Naive thymus-derived CD4-positive, alpha-beta T cell (primary cell): ENCODE data around the gene MID1. TPM values are rescaled to one million over a fixed set of nuclear protein-coding genes. Genes with fewer than 3 reads are reported as not detected.

Experiments
- ATAC-seq: fragments of 150-1000 bp; cut with Tn5 transposase; 2 replicates; pipeline ENCODE4 v1.10.0; 2021; ENCODE audit warnings: mild to moderate bottlenecking, moderate library complexity
- CTCF ChIA-PET: fragments of 350-600 bp; sonication (Branson Sonifier 250); formaldehyde crosslinking; loops from one replicate; lab custom pipeline; 2021; ENCODE audit warnings: antibody characterized with exemption; lab: Charles Lee
- POLR2A ChIA-PET: fragments of 350-600 bp; sonication (Branson Sonifier 250); formaldehyde crosslinking; loops from one replicate; lab custom pipeline; 2021; ENCODE audit warnings: antibody characterized with exemption, inconsistent platforms; lab: Charles Lee
- DNase-seq, 9 donors: peaks; one replicate each; pipeline versions ENCODE4 v3.0.0 to v3.0.0-alpha.2; 2020 to 2022; ENCODE audit warnings: mixed read lengths in 1 of 9
- H3K27ac ChIP-seq: one replicate; pipeline ENCODE4 v1.7.0; 2013; ENCODE audit warnings: mild to moderate bottlenecking, low read depth, low read length, moderate library complexity
- H3K27me3 ChIP-seq, 2 donors: one replicate each; pipeline ENCODE4 v1.7.0; 2013; ENCODE audit warnings: low read length in 2 of 2, mild to moderate bottlenecking in 2 of 2, moderate library complexity in 2 of 2; ENCODE audit not compliant: control insufficient read depth in 2 of 2, insufficient read depth in 2 of 2
- H3K36me3 ChIP-seq, 3 experiments: 1 replicate in 2 of 3; 2 replicates in 1 of 3; pipeline ENCODE4 v1.7.0; 2013; ENCODE audit warnings: low read length in 3 of 3, mild to moderate bottlenecking in 3 of 3, moderate library complexity in 1 of 3; ENCODE audit not compliant: insufficient read depth in 3 of 3, control insufficient read depth in 2 of 3
- H3K4me1 ChIP-seq, 2 donors: one replicate each; pipeline ENCODE4 v1.7.0; 2013; ENCODE audit warnings: low read length in 2 of 2, mild to moderate bottlenecking in 2 of 2, moderate library complexity in 1 of 2; ENCODE audit not compliant: control insufficient read depth in 2 of 2, insufficient read depth in 2 of 2
- H3K4me3 ChIP-seq: 2 replicates; pipeline ENCODE4 v1.7.0; 2013; ENCODE audit warnings: mild to moderate bottlenecking, low read length
- H3K9me3 ChIP-seq, 3 experiments: 1 replicate in 2 of 3; 2 replicates in 1 of 3; pipeline ENCODE4 v1.7.0; 2013; ENCODE audit warnings: low read length in 3 of 3; ENCODE audit not compliant: control insufficient read depth in 2 of 3
- H3K27ac Mint-ChIP-seq, 9 donors: one replicate each; pipeline ENCODE4 v1.8.0; 2020 to 2022; ENCODE audit warnings: mixed read lengths in 9 of 9, mild to moderate bottlenecking in 8 of 9, moderate library complexity in 5 of 9, inconsistent platforms in 2 of 9
- H3K27me3 Mint-ChIP-seq, 5 donors: one replicate each; pipeline ENCODE4 v1.8.0; 2021 to 2022; ENCODE audit warnings: mixed read lengths in 5 of 5, mild to moderate bottlenecking in 1 of 5
- H3K36me3 Mint-ChIP-seq, 5 donors: one replicate each; pipeline ENCODE4 v1.8.0; 2020 to 2022; ENCODE audit warnings: mixed read lengths in 5 of 5, mild to moderate bottlenecking in 3 of 5, inconsistent platforms in 1 of 5
- H3K4me1 Mint-ChIP-seq, 7 donors: one replicate each; pipeline ENCODE4 v1.8.0; 2020 to 2022; ENCODE audit warnings: mixed read lengths in 7 of 7, mild to moderate bottlenecking in 3 of 7, inconsistent platforms in 1 of 7
- H3K4me3 Mint-ChIP-seq, 10 donors: one replicate each; pipeline ENCODE4 v1.8.0; 2020 to 2022; ENCODE audit warnings: mild to moderate bottlenecking in 10 of 10, mixed read lengths in 10 of 10, moderate library complexity in 6 of 10, inconsistent platforms in 2 of 10
- H3K9me3 Mint-ChIP-seq, 11 donors: one replicate each; pipeline ENCODE4 v1.8.0; 2020 to 2022; ENCODE audit warnings: mixed read lengths in 11 of 11, mild to moderate bottlenecking in 4 of 11, inconsistent platforms in 1 of 11, moderate library complexity in 1 of 11
- intact Hi-C, 2 donors: fragments of 100-400 bp; cut with micrococcal nuclease; formaldehyde crosslinking; loops; one replicate each; pipeline ENCODE4 v1.15.1; 2023
- polyA plus RNA-seq, 2 donors: library from polyadenylated mRNA; unstranded; fragments of 300-500 nt; fragmentation: Illumina TruSeq; gene quantifications; one replicate each; pipeline ENCODE4 v1.2.3, GENCODE V29; 2021
- total RNA-seq, 6 experiments: library from RNA in 5 of 6; stranded (reverse) in 5 of 6; gene quantifications; 1 replicate in 5 of 6; 2 replicates in 1 of 6; pipeline ENCODE4 v1.2.3 and lab custom pipeline; 2021 to 2026

Gene MID1
- total and polyA plus RNA-seq, 7 experiments from 2014 or later, result 0.12 to 0.27 (median 0.22) TPM; not detected in 2

GRCh38 chrX:10496345-10496965 is 123.9 kb downstream of the MID1 start:
- Histone ChIP-seq H3K36me3 (no peaks in the 10 kb centered on the region), H3K9me3 (no peaks in the 10 kb centered on the region), H3K27ac (no peak overlapping the region), H3K27me3 (no peaks in the 10 kb centered on the region), H3K4me3 (no peak overlapping the region), H3K4me1 (no peaks in the 10 kb centered on the region)
- ATAC-seq (no peak), DNase-seq (no peak)
- intact Hi-C loops, result no loop called here
- Mint-ChIP-seq H3K27me3 (peaks cover 0 to 4% (median 0%) of the 10 kb centered on the region in 5 donors), H3K4me3 (no peak overlapping the region), H3K4me1 (no peaks in the 10 kb centered on the region), H3K36me3 (no peaks in the 10 kb centered on the region), H3K9me3 (peaks cover 0 to 2% (median 0%) of the 10 kb centered on the region in 11 donors), H3K27ac (no peak overlapping the region)
- ChIA-PET POLR2A (no interaction called here), CTCF (no interaction called here)

GRCh38 chrX:10495677-10496076 is 124.7 kb downstream of the MID1 start:
- H3K27ac Mint-ChIP-seq, result no peak overlapping the region
- H3K4me1 ChIP-seq, result no peaks in the 10 kb centered on the region
- H3K4me3 ChIP-seq, result no peak overlapping the region
- H3K9me3 ChIP-seq, result no peaks in the 10 kb centered on the region
- no peaks in the 10 kb centered on the region for H3K36me3 Mint-ChIP-seq
- H3K27ac ChIP-seq, result no peak overlapping the region
- POLR2A ChIA-PET, result no interaction called here
- DNase-seq (no peak), ATAC-seq (no peak)
- no peaks in the 10 kb centered on the region for H3K9me3 Mint-ChIP-seq
- H3K36me3 ChIP-seq, result no peaks in the 10 kb centered on the region
- H3K4me3 Mint-ChIP-seq, result no peak overlapping the region
- peaks cover 0 to 4% (median 0%) of the 10 kb centered on the region in 5 donors for H3K27me3 Mint-ChIP-seq
- intact Hi-C loops, result no loop called here
- H3K27me3 ChIP-seq, result no peaks in the 10 kb centered on the region
- CTCF ChIA-PET, result no interaction called here
- H3K4me1 Mint-ChIP-seq, result no peaks in the 10 kb centered on the region

- no peak overlapping the region for H3K27ac ChIP-seq
- no peak overlapping the region for H3K27ac Mint-ChIP-seq
- H3K36me3 Mint-ChIP-seq, result no peaks in the 10 kb centered on the region
- no peak overlapping the region for H3K4me3 ChIP-seq
- H3K4me1 ChIP-seq, result no peaks in the 10 kb centered on the region
- CTCF ChIA-PET, result no interaction called here
- H3K4me3 Mint-ChIP-seq, result no peak overlapping the region
- peaks cover 0 to 4% (median 0%) of the 10 kb centered on the region in 5 donors for H3K27me3 Mint-ChIP-seq
- no peaks in the 10 kb centered on the region for H3K27me3 ChIP-seq
- no peaks in the 10 kb centered on the region for H3K9me3 ChIP-seq
- no peak for ATAC-seq
- H3K4me1 Mint-ChIP-seq, result no peaks in the 10 kb centered on the region
- no peak for DNase-seq
- H3K9me3 Mint-ChIP-seq, result no peaks in the 10 kb centered on the region
- no peaks in the 10 kb centered on the region for H3K36me3 ChIP-seq
- POLR2A ChIA-PET, result no interaction called here
- intact Hi-C loops, result no loop called here
These were observed 128.1 kb downstream of the MID1 start for GRCh38 chrX:10492250-10492649.

GRCh38 chrX:10486373-10486772 is 134.0 kb downstream of the MID1 start:
- H3K4me1 Mint-ChIP-seq, result no peaks in the 10 kb centered on the region

GRCh38 chrX:10485326-10485725 is 135.1 kb downstream of the MID1 start:
- no peak overlapping the region for H3K4me3 ChIP-seq
- Mint-ChIP-seq H3K36me3 (no peaks in the 10 kb centered on the region), H3K27ac (no peak overlapping the region), H3K9me3 (peaks cover 0 to 9% (median 0%) of the 10 kb centered on the region in 11 donors), H3K4me3 (no peak overlapping the region), H3K4me1 (no peaks in the 10 kb centered on the region), H3K27me3 (no peaks in the 10 kb centered on the region)
- ChIA-PET POLR2A (no interaction called here), CTCF (no interaction called here)
- no peaks in the 10 kb centered on the region for H3K36me3 ChIP-seq
- DNase-seq (no peak), ATAC-seq (no peak)
- no peaks in the 10 kb centered on the region for H3K9me3 ChIP-seq
- H3K27me3 ChIP-seq, result no peaks in the 10 kb centered on the region
- intact Hi-C loops, result no loop called here
- H3K27ac ChIP-seq, result no peak overlapping the region
- no peaks in the 10 kb centered on the region for H3K4me1 ChIP-seq

More at GRCh38 chrX:10486373-10486772, 134.0 kb downstream of the MID1 start:
- no peak for DNase-seq
- Histone ChIP-seq H3K36me3 (no peaks in the 10 kb centered on the region), H3K27me3 (no peaks in the 10 kb centered on the region), H3K9me3 (no peaks in the 10 kb centered on the region), H3K27ac (no peak overlapping the region), H3K4me1 (no peaks in the 10 kb centered on the region), H3K4me3 (no peak overlapping the region)
- ATAC-seq, result no peak
- Mint-ChIP-seq H3K9me3 (peaks cover 0 to 4% (median 0%) of the 10 kb centered on the region in 11 donors), H3K27me3 (no peaks in the 10 kb centered on the region), H3K36me3 (no peaks in the 10 kb centered on the region), H3K4me3 (no peak overlapping the region), H3K27ac (no peak overlapping the region)
- ChIA-PET POLR2A (no interaction called here), CTCF (no interaction called here)
- intact Hi-C loops, result no loop called here

- ATAC-seq (no peak), DNase-seq (no peak)
- no peaks in the 10 kb centered on the region for H3K4me1 ChIP-seq
- peaks cover 0 to 14% (median 0%) of the 10 kb centered on the region in 11 donors for H3K9me3 Mint-ChIP-seq
- no peak overlapping the region for H3K4me3 Mint-ChIP-seq
- no peaks in the 10 kb centered on the region for H3K27me3 ChIP-seq
- no peaks in the 10 kb centered on the region for H3K9me3 ChIP-seq
- no peak overlapping the region for H3K4me3 ChIP-seq
- ChIA-PET CTCF (no interaction called here), POLR2A (no interaction called here)
- no peaks in the 10 kb centered on the region for H3K36me3 ChIP-seq
- intact Hi-C loops, result no loop called here
- no peak overlapping the region for H3K27ac ChIP-seq
- no peak overlapping the region for H3K27ac Mint-ChIP-seq
- H3K27me3 Mint-ChIP-seq, result no peaks in the 10 kb centered on the region
- no peaks in the 10 kb centered on the region for H3K36me3 Mint-ChIP-seq
- H3K4me1 Mint-ChIP-seq, result no peaks in the 10 kb centered on the region
These were observed 135.6 kb downstream of the MID1 start for GRCh38 chrX:10484683-10485247.

- no peaks in the 10 kb centered on the region for H3K27me3 Mint-ChIP-seq
- ChIA-PET POLR2A (no interaction called here), CTCF (no interaction called here)
- Histone ChIP-seq H3K9me3 (no peaks in the 10 kb centered on the region), H3K36me3 (no peaks in the 10 kb centered on the region), H3K4me1 (no peaks in the 10 kb centered on the region), H3K27me3 (no peaks in the 10 kb centered on the region), H3K4me3 (no peak overlapping the region), H3K27ac (no peak overlapping the region)
- DNase-seq (no peak), ATAC-seq (no peak)
- no peaks in the 10 kb centered on the region for H3K4me1 Mint-ChIP-seq
- intact Hi-C loops, result no loop called here
- peaks cover 0 to 17% (median 3%) of the 10 kb centered on the region in 11 donors for H3K9me3 Mint-ChIP-seq
- H3K27ac Mint-ChIP-seq, result no peak overlapping the region
- no peak overlapping the region for H3K4me3 Mint-ChIP-seq
- no peaks in the 10 kb centered on the region for H3K36me3 Mint-ChIP-seq
These were observed 137.1 kb downstream of the MID1 start for GRCh38 chrX:10483191-10483831.
